HCT116 (cell line): Measurements from ENCODE around the gene POP5. TPM values are rescaled to one million over a fixed set of nuclear protein-coding genes. Genes with fewer than 3 reads are reported as not detected.

ENCODE experiments used
- ATAC-seq: fragments of 200-7000 bp; cut with Tn5 transposase; 2 replicates; pipeline ENCODE4 v1.9.1; 2020; ENCODE audit warnings: mild to moderate bottlenecking, moderate library complexity
- BruUV-seq: library from RNA; stranded (reverse); fragments of 400-500 nt; replicated peaks from 2 replicates; lab custom pipeline; 2021; lab: Mats Ljungman, UMichigan
- CTCF ChIA-PET: fragments of 300-600 bp; sonication (Branson Sonifier 250); formaldehyde crosslinking; loops from one replicate; lab custom pipeline; 2021; ENCODE audit warnings: antibody characterized with exemption; lab: Charles Lee
- POLR2A ChIA-PET: fragments of 300-600, 350-600 bp; sonication (Branson Sonifier 250); formaldehyde crosslinking; loops from one replicate; lab custom pipeline; 2021; ENCODE audit warnings: antibody characterized with exemption; lab: Charles Lee
- RAD21 ChIA-PET, 2 experiments: fragments of 300-600 bp; sonication (Branson Sonifier 250); formaldehyde crosslinking; loops; one replicate each; lab custom pipeline; 2023; ENCODE audit warnings: low total read pairs in 2 of 2; ENCODE audit not compliant: uncharacterized antibody in 2 of 2, unreplicated experiment in 2 of 2, low non-redundant PET in 1 of 2; lab: Charles Lee
- DNase-seq: peaks from one replicate; pipeline ENCODE4 v3.0.0-alpha.2; 2010; ENCODE audit warnings: low read depth, low spot score
- H2AFZ ChIP-seq: fragments of 200-600 bp; shearing (Covaris generic), sonication (generic); 2 replicates; pipeline ENCODE4 v1.6.1; 2017; ENCODE audit warnings: low read depth, mixed run types, mixed read lengths, antibody characterized with exemption, low read length; ENCODE audit not compliant: poor library complexity, severe bottlenecking
- H3K27ac ChIP-seq: 2 replicates; pipeline ENCODE4 v1.5.1; 2012; ENCODE audit warnings: low read depth, low read length
- H3K27me3 ChIP-seq: fragments of 200-600 bp; sonication (generic); 2 replicates; pipeline ENCODE4 v1.6.1; 2016; ENCODE audit warnings: mixed run types, low read length, mixed read lengths; ENCODE audit not compliant: insufficient read depth
- H3K36me3 ChIP-seq, 2 experiments: fragments of 200-500 bp in 1 of 2; fragments of 200-600 bp in 1 of 2; sonication (Bioruptor generic) in 1 of 2; sonication (generic) in 1 of 2; 2 replicates each; pipeline versions ENCODE4 v1.5.1 to v1.6.1; 2014 to 2016; ENCODE audit warnings: low read length in 2 of 2, inconsistent platforms in 1 of 2, mixed read lengths in 1 of 2, mixed run types in 1 of 2; ENCODE audit not compliant: insufficient read depth in 2 of 2, control insufficient read depth in 1 of 2
- H3K4me1 ChIP-seq, 2 experiments: fragments of 200-600 bp in 1 of 2; sonication (generic) in 1 of 2; 2 replicates each; pipeline versions ENCODE4 v1.5.1 to v1.6.1; 2012 to 2017; ENCODE audit warnings: low read length in 2 of 2, inconsistent platforms in 1 of 2, mild to moderate bottlenecking in 1 of 2, mixed read lengths in 1 of 2, mixed run types in 1 of 2, moderate library complexity in 1 of 2; ENCODE audit not compliant: insufficient read depth in 2 of 2, control insufficient read depth in 1 of 2
- H3K4me2 ChIP-seq: fragments of 200-600 bp; sonication (generic); 2 replicates; pipeline ENCODE4 v1.6.1; 2017; ENCODE audit warnings: mixed run types, low read length, mixed read lengths
- H3K4me3 ChIP-seq, 2 experiments: fragments of 200-600 bp in 1 of 2; sonication (generic) in 1 of 2; replicated peaks in 1 of 2; 2 replicates each; pipeline ENCODE4 v1.5.1; 2011 to 2016; ENCODE audit warnings: low read length in 2 of 2, control low read depth in 1 of 2, low read depth in 1 of 2, mild to moderate bottlenecking in 1 of 2, mixed read lengths in 1 of 2, mixed run types in 1 of 2
- H3K79me2 ChIP-seq: fragments of 200-600 bp; sonication (generic); 2 replicates; pipeline ENCODE4 v1.6.1; 2017; ENCODE audit warnings: mild to moderate bottlenecking, mixed run types, low read length, moderate library complexity, mixed read lengths; ENCODE audit not compliant: insufficient read depth
- H3K9ac ChIP-seq: fragments of 200-600 bp; sonication (generic); 2 replicates; pipeline ENCODE4 v1.6.1; 2016; ENCODE audit warnings: low read length, mixed read lengths
- H3K9me2 ChIP-seq: fragments of 200-600 bp; sonication (generic), shearing (Covaris generic); 2 replicates; pipeline ENCODE4 v1.6.1; 2017; ENCODE audit warnings: mixed run types, mild to moderate bottlenecking, moderate library complexity; ENCODE audit not compliant: insufficient read depth
- H3K9me3 ChIP-seq, 2 experiments: fragments of 200-500 bp in 1 of 2; fragments of 200-600 bp in 1 of 2; sonication (Bioruptor generic) in 1 of 2; sonication (generic) in 1 of 2; 2 replicates each; pipeline ENCODE4 v1.6.1; 2014 to 2017; ENCODE audit warnings: low read length in 2 of 2, mixed read lengths in 2 of 2, inconsistent platforms in 1 of 2, low read depth in 1 of 2, mild to moderate bottlenecking in 1 of 2, mixed run types in 1 of 2, moderate library complexity in 1 of 2; ENCODE audit not compliant: control insufficient read depth in 1 of 2, insufficient read depth in 1 of 2
- H4K20me1 ChIP-seq: fragments of 200-600 bp; sonication (generic), shearing (Covaris generic); 2 replicates; pipeline ENCODE4 v1.6.1; 2017; ENCODE audit warnings: mixed run types, mild to moderate bottlenecking, moderate library complexity; ENCODE audit not compliant: insufficient read depth
- ATF3 ChIP-seq: IDR thresholded peaks from 2 replicates; pipeline ENCODE4 v1.6.1; 2012
- EGR1 ChIP-seq: IDR thresholded peaks from 2 replicates; pipeline ENCODE4 v1.6.1; 2012; ENCODE audit warnings: low read depth
- ELF1 ChIP-seq: IDR thresholded peaks from 2 replicates; pipeline ENCODE4 v1.6.1; 2012; ENCODE audit warnings: low read depth, borderline replicate concordance
- EZH2 ChIP-seq: fragments of 200-600 bp; sonication (generic); IDR thresholded peaks from 2 replicates; pipeline ENCODE4 v1.6.1; 2017; ENCODE audit warnings: antibody characterized with exemption, mixed run types
- FOSL1 ChIP-seq: IDR thresholded peaks from 2 replicates; pipeline ENCODE4 v1.6.1; 2012; ENCODE audit warnings: low read depth
- POLR2A ChIP-seq: IDR thresholded peaks from 2 replicates; pipeline ENCODE4 v1.7.0; 2011; ENCODE audit warnings: borderline replicate concordance; ENCODE audit not compliant: insufficient read depth, insufficient read length; ENCODE audit errors: extremely low read depth
- POLR2AphosphoS5 ChIP-seq: IDR thresholded peaks from 2 replicates; pipeline ENCODE4 v1.6.1; 2011; ENCODE audit warnings: mild to moderate bottlenecking, low read depth, low read length, moderate library complexity
- REST ChIP-seq: IDR thresholded peaks from 2 replicates; pipeline ENCODE4 v1.6.1; 2012; ENCODE audit warnings: low read depth
- SP1 ChIP-seq: IDR thresholded peaks from 2 replicates; pipeline ENCODE4 v1.6.1; 2012; ENCODE audit warnings: low read depth
- ZBTB33 ChIP-seq: IDR thresholded peaks from 2 replicates; pipeline ENCODE4 v1.6.1; 2011; ENCODE audit warnings: mild to moderate bottlenecking, low read length, moderate library complexity; ENCODE audit not compliant: insufficient replicate concordance; ENCODE audit errors: extremely low read depth
- intact Hi-C: fragments of 100-400 bp; cut with micrococcal nuclease; formaldehyde crosslinking; loops from 2 replicates; pipeline ENCODE4 v1.10.0; 2022
- total RNA-seq: library from RNA; stranded (reverse); gene quantifications from one replicate; pipeline ENCODE4 v1.2.1, GENCODE V29; 2021; ENCODE audit not compliant: unreplicated experiment

Gene POP5
- total RNA-seq, 1 experiment from 2014 or later = 66.9 TPM

GRCh38 chr12:120538281-120539156, 42.7 kb downstream of the POP5 start:
- no peak for DNase-seq
- TF ChIP-seq FOSL1 (no peak), SP1 (peak; percentile 33; the same call in 1 of the 2 replicates)
- TF ChIP-seq, all 23 proteins: peak for 1
- RAD21 ChIA-PET = interaction anchor here in 1 of 2 experiments (0.7 kb wide), 1 partner anchor 68 kb away, joined by 3 read pairs; no protein-coding TSS in a partner anchor
- no peak overlapping the region for H2AFZ ChIP-seq
- peaks cover 93% of the 10 kb centered on the region for H3K79me2 ChIP-seq
- no peaks in the 10 kb centered on the region for H3K27me3 ChIP-seq
- POLR2A ChIA-PET = interaction anchor here (0.9 kb wide), 1 partner anchor 42 kb away, joined by 3 read pairs; the partner anchor contains the start of gene DYNLL1
- H3K36me3 ChIP-seq = peaks cover 4 to 17% of the 10 kb centered on the region in 2 experiments; a peak in 2 of 4 replicates
- CTCF ChIA-PET = no interaction called here
- H3K4me1 ChIP-seq = peaks cover 27 to 47% of the 10 kb centered on the region in 2 experiments
- intact Hi-C loops = loop anchor here (10.0 kb wide), 1 partner anchor 214 kb away; the partner anchor contains the start of gene PLA2G1B
- H3K4me3 ChIP-seq = peak overlapping the region in 1 of 2 experiments; percentile 3; a peak in 1 of 4 replicates
- H3K9me3 ChIP-seq = no peaks in the 10 kb centered on the region
- peak overlapping the region; percentile 58 for H3K4me2 ChIP-seq
- H3K9ac ChIP-seq = peak overlapping the region; percentile 25
- H3K27ac ChIP-seq = peak overlapping the region; percentile 1; the same call in 1 of the 2 replicates
- no TSS peak for BruUV-seq
- H4K20me1 ChIP-seq = peaks cover 12% of the 10 kb centered on the region; the same call in 1 of the 2 replicates
- ATAC-seq = peak; percentile 26; the same call in 1 of the 2 replicates
- no peaks in the 10 kb centered on the region for H3K9me2 ChIP-seq

- Histone ChIP-seq H3K27ac (no peak overlapping the region; the same call in 1 of the 2 replicates), H3K4me2 (peak overlapping the region; percentile 58), H3K4me1 (peaks cover 27 to 47% of the 10 kb centered on the region in 2 experiments), H2AFZ (no peak overlapping the region), H3K9me2 (no peaks in the 10 kb centered on the region), H3K4me3 (no peak overlapping the region), H3K27me3 (no peaks in the 10 kb centered on the region), H3K36me3 (peaks cover 4 to 17% of the 10 kb centered on the region in 2 experiments; a peak in 2 of 4 replicates), H3K9ac (peak overlapping the region; percentile 25), H4K20me1 (peaks cover 12% of the 10 kb centered on the region; the same call in 1 of the 2 replicates), H3K79me2 (peaks cover 86% of the 10 kb centered on the region), H3K9me3 (no peaks in the 10 kb centered on the region)
- ChIA-PET RAD21 (interaction anchor here in 1 of 2 experiments (0.7 kb wide), 1 partner anchor 68 kb away, joined by 3 read pairs; no protein-coding TSS in a partner anchor), CTCF (no interaction called here), POLR2A (interaction anchor here (0.9 kb wide), 1 partner anchor 41 kb away, joined by 3 read pairs; the partner anchor contains the start of gene DYNLL1)
- ATAC-seq = no peak
- intact Hi-C loops = loop anchor here (10.0 kb wide), 1 partner anchor 213 kb away; the partner anchor contains the start of gene PLA2G1B
- DNase-seq = no peak
- no TSS peak for BruUV-seq
- no peak for TF ChIP-seq EGR1
- TF ChIP-seq ATF3 = no peak
- TF ChIP-seq FOSL1 = no peak
- no peak for TF ChIP-seq EZH2
- TF ChIP-seq ELF1 = no peak
- no peak for TF ChIP-seq POLR2A
- no peak for TF ChIP-seq POLR2AphosphoS5
- no peak for TF ChIP-seq REST
- TF ChIP-seq ZBTB33 = no peak
Observed at GRCh38 chr12:120537856-120538220, 43.4 kb downstream of the POP5 start.
